WTC11 (cell line): ENCODE results near the gene ALK.

ENCODE experiments used
- ATF1 ChIP-seq: sonication (generic); formaldehyde crosslinking; IDR thresholded peaks from 2 replicates; pipeline ENCODE4 v1.8.1; 2023; ENCODE audit warnings: mild to moderate bottlenecking, moderate library complexity, missing genetic modification reagents
- CBFB ChIP-seq: sonication (generic); formaldehyde crosslinking; IDR thresholded peaks from 2 replicates; pipeline ENCODE4 v1.8.1; 2022; ENCODE audit warnings: mild to moderate bottlenecking, low read depth, missing genetic modification reagents
- TF ChIP-seq, protein P1 (sequence below): sonication (generic); formaldehyde crosslinking; IDR thresholded peaks from 2 replicates; pipeline ENCODE4 v1.8.1; 2022; ENCODE audit warnings: low read depth, missing genetic modification reagents, borderline replicate concordance
- TF ChIP-seq, protein P2 (sequence below): fragments of 200-600 bp; IDR thresholded peaks from 2 replicates; pipeline ENCODE4 v1.8.0; 2022; ENCODE audit warnings: antibody characterized with exemption

GRCh38 chr2:29460190-29460589 lies 461.2 kb downstream of the ALK start:
- TF ChIP-seq, protein P1, sequence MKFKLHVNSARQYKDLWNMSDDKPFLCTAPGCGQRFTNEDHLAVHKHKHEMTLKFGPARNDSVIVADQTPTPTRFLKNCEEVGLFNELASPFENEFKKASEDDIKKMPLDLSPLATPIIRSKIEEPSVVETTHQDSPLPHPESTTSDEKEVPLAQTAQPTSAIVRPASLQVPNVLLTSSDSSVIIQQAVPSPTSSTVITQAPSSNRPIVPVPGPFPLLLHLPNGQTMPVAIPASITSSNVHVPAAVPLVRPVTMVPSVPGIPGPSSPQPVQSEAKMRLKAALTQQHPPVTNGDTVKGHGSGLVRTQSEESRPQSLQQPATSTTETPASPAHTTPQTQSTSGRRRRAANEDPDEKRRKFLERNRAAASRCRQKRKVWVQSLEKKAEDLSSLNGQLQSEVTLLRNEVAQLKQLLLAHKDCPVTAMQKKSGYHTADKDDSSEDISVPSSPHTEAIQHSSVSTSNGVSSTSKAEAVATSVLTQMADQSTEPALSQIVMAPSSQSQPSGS = no peak
- TF ChIP-seq ATF1 (CRISPR knock-in tag) = no peak
- TF ChIP-seq CBFB (CRISPR knock-in tag) = no peak
- TF ChIP-seq, protein P2, sequence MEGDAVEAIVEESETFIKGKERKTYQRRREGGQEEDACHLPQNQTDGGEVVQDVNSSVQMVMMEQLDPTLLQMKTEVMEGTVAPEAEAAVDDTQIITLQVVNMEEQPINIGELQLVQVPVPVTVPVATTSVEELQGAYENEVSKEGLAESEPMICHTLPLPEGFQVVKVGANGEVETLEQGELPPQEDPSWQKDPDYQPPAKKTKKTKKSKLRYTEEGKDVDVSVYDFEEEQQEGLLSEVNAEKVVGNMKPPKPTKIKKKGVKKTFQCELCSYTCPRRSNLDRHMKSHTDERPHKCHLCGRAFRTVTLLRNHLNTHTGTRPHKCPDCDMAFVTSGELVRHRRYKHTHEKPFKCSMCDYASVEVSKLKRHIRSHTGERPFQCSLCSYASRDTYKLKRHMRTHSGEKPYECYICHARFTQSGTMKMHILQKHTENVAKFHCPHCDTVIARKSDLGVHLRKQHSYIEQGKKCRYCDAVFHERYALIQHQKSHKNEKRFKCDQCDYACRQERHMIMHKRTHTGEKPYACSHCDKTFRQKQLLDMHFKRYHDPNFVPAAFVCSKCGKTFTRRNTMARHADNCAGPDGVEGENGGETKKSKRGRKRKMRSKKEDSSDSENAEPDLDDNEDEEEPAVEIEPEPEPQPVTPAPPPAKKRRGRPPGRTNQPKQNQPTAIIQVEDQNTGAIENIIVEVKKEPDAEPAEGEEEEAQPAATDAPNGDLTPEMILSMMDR = no peak
